ENCODE measurements around the gene MTHFD1L. TPM values are rescaled to one million over a fixed set of nuclear protein-coding genes. Genes with fewer than 3 reads are reported as not detected.

The MTHFD1L gene
- total RNA-seq, 2 experiments from 2014 or later: 51.6 to 54.6 TPM

DNA sequence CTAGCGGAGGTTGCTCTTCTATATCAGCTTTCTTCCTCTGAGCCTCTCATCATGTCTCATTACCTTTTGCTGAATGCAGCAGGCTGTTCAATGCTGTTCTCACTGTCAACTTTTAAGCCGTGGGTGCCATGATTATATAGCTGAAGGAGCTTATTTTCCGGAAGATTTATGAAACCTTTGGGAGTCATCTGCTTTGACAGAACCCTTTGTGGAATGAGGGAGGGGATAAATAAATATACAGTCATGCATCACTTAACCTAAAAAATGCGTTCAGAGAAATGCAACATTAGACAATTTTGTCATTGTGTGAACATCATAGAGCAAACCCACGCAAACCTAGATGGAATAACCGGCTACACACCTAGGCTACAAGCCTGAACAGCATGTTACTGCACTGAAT lies 272.0 kb downstream of the MTHFD1L start:
- no peak overlapping the region for H3K27ac Mint-ChIP-seq
- H3K27me3 Mint-ChIP-seq: peaks cover 15% of the 10 kb centered on the region
- ChIA-PET POLR2A (no interaction called here), CTCF (no interaction called here)
- DNase-seq: no peak
- no peaks in the 10 kb centered on the region for H3K36me3 Mint-ChIP-seq (ENCODE audit: low read depth)
- no peak overlapping the region for H3K4me3 Mint-ChIP-seq
- H3K9me3 Mint-ChIP-seq: peaks cover 3% of the 10 kb centered on the region
- no peaks in the 10 kb centered on the region for H3K4me1 Mint-ChIP-seq

DNA sequence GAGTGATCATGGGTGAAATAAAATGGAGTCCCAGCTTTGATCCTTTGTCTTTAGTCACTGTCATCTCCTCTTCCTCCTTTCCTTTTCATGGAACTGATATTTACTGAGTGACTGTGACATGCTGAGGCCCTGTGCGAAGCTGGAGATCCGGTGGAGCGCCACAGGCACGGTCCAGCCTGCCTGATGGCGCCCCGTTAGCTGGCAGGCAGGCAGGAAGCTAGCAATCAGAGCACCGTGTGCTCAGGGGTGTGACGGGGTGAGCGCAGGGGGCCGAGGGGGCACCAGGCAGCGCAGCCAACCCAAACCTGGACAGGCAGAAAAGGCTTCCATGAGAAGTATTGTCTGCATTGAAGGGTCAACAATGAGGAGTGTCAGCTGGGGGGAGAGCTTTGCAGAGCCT lies 274.0 kb downstream of the MTHFD1L start:
- Mint-ChIP-seq H3K27ac (no peak overlapping the region), H3K4me3 (no peak overlapping the region), H3K4me1 (no peaks in the 10 kb centered on the region), H3K9me3 (no peaks in the 10 kb centered on the region), H3K36me3 (ENCODE audit: low read depth) (no peaks in the 10 kb centered on the region), H3K27me3 (peaks cover 10% of the 10 kb centered on the region)
- ChIA-PET CTCF (interaction anchor here (1.1 kb wide), 1 partner anchor 185 kb away, joined by 3 read pairs; no protein-coding TSS in a partner anchor), POLR2A (no interaction called here)
- DNase-seq: no peak

DNA sequence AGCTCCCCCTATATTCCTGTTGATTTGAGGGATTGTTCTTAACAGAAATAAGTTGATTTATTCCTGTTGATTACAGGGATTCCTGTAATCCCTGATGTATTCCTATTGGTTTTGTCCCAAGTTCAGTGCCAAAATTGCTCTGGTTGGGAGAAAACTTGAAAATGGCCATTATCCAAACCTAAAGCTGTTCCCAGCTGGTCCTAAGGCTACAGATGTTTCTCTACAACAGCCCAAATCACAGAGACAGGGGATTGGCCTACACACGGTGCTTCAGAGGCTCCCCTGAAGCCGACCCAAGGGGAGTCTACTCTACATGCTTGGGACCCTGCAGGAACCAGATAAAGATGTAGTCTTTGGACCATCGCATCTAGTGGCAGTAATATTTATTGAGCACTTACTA lies 275.3 kb downstream of the MTHFD1L start:
- no peak overlapping the region for H3K27ac Mint-ChIP-seq
- ChIA-PET POLR2A (no interaction called here), CTCF (no interaction called here)
- H3K27me3 Mint-ChIP-seq: peaks cover 11% of the 10 kb centered on the region
- H3K9me3 Mint-ChIP-seq: no peaks in the 10 kb centered on the region
- H3K4me1 Mint-ChIP-seq: no peaks in the 10 kb centered on the region
- DNase-seq: no peak
- no peak overlapping the region for H3K4me3 Mint-ChIP-seq
- no peaks in the 10 kb centered on the region for H3K36me3 Mint-ChIP-seq (ENCODE audit: low read depth)

DNA sequence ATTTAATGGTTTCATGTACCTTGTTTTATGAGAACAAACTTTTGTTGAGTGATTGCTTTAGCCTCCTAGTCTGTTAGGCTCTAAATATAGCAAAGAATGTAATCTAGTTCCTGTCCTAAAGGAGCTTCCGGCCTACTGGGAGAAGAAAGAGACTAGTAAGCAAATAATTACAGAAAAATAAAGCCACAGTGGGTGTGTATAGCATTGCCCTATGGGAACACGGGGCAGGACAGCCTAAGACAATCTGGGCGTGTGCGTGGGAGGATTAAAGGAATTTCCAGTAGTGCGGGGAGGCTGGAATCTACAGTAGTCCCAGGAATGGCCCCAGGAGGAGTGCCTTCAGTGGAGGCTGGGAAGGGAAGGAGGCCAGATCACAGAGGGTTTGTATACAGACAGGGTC lies 276.2 kb downstream of the MTHFD1L start:
- DNase-seq: no peak
- Mint-ChIP-seq H3K27me3 (peaks cover 6% of the 10 kb centered on the region), H3K4me1 (no peaks in the 10 kb centered on the region), H3K4me3 (no peak overlapping the region), H3K36me3 (ENCODE audit: low read depth) (no peaks in the 10 kb centered on the region), H3K27ac (no peak overlapping the region), H3K9me3 (no peaks in the 10 kb centered on the region)
- ChIA-PET POLR2A (no interaction called here), CTCF (no interaction called here)

DNA sequence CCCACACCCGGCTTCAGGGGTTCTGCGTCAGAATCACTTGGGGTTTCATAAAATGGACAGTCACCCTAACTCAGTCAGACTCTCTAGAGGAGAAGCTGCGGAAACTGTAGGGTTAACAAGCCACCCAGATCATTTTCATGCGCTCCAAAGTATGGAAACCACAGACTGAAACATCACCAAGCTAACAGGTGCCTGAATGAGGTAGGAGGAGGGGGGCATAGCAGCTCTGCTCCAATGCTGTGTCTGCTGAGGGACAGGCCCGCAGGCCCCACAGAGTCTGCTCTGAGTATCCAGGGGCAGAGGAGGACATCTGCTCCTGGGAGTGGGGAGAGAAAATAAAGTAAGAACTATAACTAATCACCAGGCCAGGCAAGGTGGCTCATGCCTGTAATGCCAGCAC lies 277.2 kb downstream of the MTHFD1L start:
- Mint-ChIP-seq H3K36me3 (ENCODE audit: low read depth) (no peaks in the 10 kb centered on the region), H3K4me1 (no peaks in the 10 kb centered on the region), H3K9me3 (no peaks in the 10 kb centered on the region), H3K4me3 (no peak overlapping the region), H3K27me3 (peaks cover 8% of the 10 kb centered on the region), H3K27ac (no peak overlapping the region)
- POLR2A ChIA-PET: no interaction called here
- CTCF ChIA-PET: no interaction called here
- DNase-seq: no peak

DNA sequence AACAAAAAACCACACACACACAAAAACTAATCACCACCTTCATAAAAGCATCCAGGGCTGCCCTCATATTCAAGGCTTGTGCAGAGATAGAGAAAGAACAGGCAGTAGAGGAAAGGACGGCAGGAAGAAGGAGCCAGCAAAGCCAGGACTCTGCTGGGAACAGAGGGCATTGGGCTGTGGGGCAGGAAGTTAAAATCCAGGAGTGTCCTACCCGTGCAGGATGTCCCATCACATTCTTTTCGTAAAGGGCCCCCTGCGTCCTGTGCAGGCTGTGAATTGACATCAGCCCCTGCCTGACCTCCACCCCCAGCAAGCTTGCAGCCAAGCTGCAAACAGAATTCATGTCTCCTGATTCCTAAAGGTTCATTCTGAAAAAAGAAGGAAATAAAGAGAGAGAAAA lies 277.8 kb downstream of the MTHFD1L start:
- CTCF ChIA-PET: no interaction called here
- Mint-ChIP-seq H3K4me3 (no peak overlapping the region), H3K27me3 (peaks cover 11% of the 10 kb centered on the region), H3K27ac (no peak overlapping the region), H3K9me3 (no peaks in the 10 kb centered on the region), H3K36me3 (ENCODE audit: low read depth) (no peaks in the 10 kb centered on the region), H3K4me1 (no peaks in the 10 kb centered on the region)
- DNase-seq: no peak
- POLR2A ChIA-PET: no interaction called here

DNA sequence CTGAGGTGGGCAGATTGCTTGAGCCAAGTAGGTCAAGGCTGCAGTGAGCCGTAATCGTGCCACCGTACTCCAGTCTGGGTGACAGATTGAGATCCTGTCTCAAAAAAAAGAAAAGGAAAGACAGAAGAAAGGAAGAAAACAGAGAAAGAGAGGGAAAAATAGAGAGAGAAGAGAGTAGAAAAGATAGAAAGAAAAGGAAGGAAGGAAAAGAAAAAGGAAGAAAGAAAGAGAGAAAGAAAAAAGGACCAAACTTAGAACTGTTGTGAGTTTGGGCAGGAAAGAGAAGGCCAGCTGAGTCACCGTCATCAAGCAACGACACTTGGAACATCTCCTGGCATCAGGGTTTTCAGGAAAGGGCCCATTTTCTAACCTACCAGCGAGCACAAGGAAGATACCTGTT lies 278.3 kb downstream of the MTHFD1L start:
- no peak overlapping the region for H3K27ac Mint-ChIP-seq
- ChIA-PET CTCF (interaction anchor here (0.7 to 1.0 kb wide), 2 partner anchors 181 to 252 kb away, joined by 3 read pairs; no protein-coding TSS in a partner anchor), POLR2A (no interaction called here)
- no peaks in the 10 kb centered on the region for H3K36me3 Mint-ChIP-seq (ENCODE audit: low read depth)
- H3K4me3 Mint-ChIP-seq: no peak overlapping the region
- DNase-seq: no peak
- H3K4me1 Mint-ChIP-seq: no peaks in the 10 kb centered on the region
- peaks cover 11% of the 10 kb centered on the region for H3K27me3 Mint-ChIP-seq
- no peaks in the 10 kb centered on the region for H3K9me3 Mint-ChIP-seq

DNA sequence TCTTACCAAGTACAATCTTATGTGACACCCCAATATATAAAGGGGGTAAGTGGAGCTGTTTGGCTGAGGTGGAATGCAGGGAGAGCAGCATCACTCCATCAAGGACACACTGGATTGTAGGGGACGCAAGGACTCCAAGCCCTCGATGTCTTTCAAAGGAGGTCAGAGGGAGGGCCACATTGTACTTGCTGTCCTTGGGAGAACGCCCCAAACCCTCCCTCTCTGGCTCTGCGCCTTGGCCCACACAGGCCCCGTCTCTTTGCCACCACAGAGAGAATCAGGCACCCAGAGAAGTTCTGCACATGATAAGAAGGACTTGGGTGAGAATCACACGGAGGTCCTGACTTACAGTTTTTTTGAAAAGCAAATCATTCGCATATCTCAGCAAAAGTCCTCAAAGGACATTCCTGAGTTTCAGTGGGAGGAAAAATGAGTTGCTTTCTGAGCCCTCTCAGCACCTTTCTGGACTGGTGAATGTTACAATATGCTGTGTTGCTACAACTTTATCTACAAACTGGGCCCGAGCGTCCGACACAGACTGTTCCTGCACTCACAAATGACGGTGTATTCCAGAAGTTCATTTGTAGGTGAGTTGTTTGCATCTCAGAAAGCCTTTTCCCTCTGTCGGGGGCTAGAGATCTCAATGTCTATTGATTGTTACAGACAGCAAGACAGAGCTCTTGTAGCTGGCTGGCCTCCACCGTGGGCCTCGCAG lies 281.8 kb downstream of the MTHFD1L start:
- no peak for DNase-seq
- CTCF ChIA-PET: no interaction called here
- Mint-ChIP-seq H3K9me3 (no peaks in the 10 kb centered on the region), H3K27ac (no peak overlapping the region), H3K36me3 (ENCODE audit: low read depth) (no peaks in the 10 kb centered on the region), H3K4me3 (no peak overlapping the region), H3K27me3 (peaks cover 14% of the 10 kb centered on the region), H3K4me1 (no peaks in the 10 kb centered on the region)
- POLR2A ChIA-PET: no interaction called here

DNA sequence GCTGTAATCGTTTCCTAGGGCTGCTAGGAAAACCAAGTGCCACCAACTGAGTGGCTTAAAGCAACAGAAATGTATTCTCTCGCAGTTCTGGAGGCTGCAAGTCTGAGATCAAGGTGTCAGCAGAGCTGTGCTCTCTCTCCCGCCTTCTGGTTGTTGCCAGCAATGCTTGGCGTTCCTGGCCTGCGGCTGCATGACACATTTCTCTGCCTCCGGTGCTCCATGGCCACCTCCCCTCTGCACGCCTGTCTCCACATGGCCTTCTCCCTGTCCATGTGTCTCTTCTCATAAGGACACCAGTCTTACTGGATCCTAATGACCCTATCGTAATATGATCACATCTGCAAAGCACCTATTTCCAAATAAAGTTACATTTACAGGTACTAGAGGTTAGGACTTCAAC lies 282.6 kb downstream of the MTHFD1L start:
- no peak for DNase-seq
- H3K9me3 Mint-ChIP-seq: no peaks in the 10 kb centered on the region
- H3K27me3 Mint-ChIP-seq: peaks cover 15% of the 10 kb centered on the region
- H3K27ac Mint-ChIP-seq: no peak overlapping the region
- ChIA-PET CTCF (no interaction called here), POLR2A (interaction anchor here (1.0 kb wide), 1 partner anchor 139 kb away, joined by 3 read pairs; no protein-coding TSS in a partner anchor)
- H3K4me1 Mint-ChIP-seq: no peaks in the 10 kb centered on the region
- no peaks in the 10 kb centered on the region for H3K36me3 Mint-ChIP-seq (ENCODE audit: low read depth)
- H3K4me3 Mint-ChIP-seq: no peak overlapping the region

DNA sequence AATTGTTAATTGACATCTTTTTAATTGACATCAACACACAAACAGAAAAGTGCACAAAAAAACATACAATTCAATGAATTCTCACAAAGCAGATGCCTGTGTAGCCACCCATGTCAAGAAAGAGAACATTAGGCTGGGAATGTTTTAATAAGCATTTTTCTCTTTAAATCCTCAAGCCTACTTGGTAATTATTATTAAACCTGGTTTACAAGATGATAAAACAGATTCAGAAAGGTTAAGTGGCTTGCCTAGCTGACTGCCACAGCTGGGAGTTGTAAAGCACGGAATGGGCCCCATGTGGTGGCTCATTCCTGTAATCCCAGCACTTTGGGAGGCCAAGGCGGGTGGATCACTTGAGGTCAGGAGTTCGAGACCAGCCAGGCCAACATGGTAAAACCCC lies 284.3 kb downstream of the MTHFD1L start:
- ChIA-PET CTCF (interaction anchor here (0.7 kb wide), 1 partner anchor 118 kb away, joined by 3 read pairs; no protein-coding TSS in a partner anchor), POLR2A (no interaction called here)
- Mint-ChIP-seq H3K27me3 (peaks cover 17% of the 10 kb centered on the region), H3K36me3 (ENCODE audit: low read depth) (no peaks in the 10 kb centered on the region), H3K4me1 (no peaks in the 10 kb centered on the region), H3K27ac (no peak overlapping the region), H3K4me3 (no peak overlapping the region), H3K9me3 (no peaks in the 10 kb centered on the region)
- no peak for DNase-seq
